NCI-H2107 treated with DMSO at 0.1 percent for 48 hours (cell line): Measurements from ENCODE around the gene HPRT1.

Experiments used
- DNase-seq: peaks from one replicate; lab custom pipeline; 2025; ENCODE audit not compliant: unreplicated experiment; lab: John Stamatoyannopoulos, UW

The HPRT1 gene

DNA sequence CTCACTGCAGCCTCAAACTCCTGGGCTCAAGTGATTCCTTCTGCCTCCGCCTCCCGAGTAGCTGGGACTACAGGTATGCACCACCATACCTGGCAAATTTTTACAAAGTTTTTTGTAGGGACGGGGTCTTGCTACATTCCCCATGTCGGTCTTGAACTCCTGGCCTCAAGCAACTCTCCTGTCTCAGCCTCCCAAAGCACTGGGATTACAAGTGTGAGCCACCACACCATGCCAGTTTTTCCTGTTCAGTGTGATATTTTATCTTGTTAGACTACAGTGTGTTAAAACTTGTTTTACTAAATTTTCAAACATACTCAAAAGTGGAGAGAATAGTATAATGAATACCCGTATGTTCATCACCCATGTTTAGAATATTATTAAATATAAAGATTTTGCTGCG is 12.1 kb downstream of the HPRT1 start:
- no peak for DNase-seq

DNA sequence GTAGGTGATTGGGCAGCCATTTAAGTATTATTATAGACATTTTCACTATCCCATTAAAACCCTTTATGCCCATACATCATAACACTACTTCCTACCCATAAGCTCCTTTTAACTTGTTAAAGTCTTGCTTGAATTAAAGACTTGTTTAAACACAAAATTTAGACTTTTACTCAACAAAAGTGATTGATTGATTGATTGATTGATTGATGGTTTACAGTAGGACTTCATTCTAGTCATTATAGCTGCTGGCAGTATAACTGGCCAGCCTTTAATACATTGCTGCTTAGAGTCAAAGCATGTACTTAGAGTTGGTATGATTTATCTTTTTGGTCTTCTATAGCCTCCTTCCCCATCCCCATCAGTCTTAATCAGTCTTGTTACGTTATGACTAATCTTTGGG is 16.3 kb downstream of the HPRT1 start:
- no peak for DNase-seq

DNA sequence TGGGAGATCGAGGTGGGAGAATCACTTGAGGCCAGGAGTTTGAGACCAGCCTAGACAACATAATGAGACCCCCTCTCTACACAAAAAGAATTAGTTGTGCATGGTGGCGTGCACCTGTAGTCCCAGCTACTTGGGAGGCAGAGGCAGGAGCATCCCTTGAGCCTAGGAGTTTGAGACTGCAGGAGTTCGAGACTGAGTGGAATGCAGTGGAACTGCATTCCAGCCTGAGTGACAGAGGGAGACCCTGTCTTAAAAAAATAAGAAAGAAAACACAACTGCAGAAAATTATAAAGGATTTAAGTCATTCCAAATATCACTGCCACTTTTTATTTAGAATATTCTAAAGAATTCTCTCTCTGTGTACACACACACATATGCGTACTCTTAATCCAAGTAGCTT is 18.4 kb downstream of the HPRT1 start:
- no peak for DNase-seq

DNA sequence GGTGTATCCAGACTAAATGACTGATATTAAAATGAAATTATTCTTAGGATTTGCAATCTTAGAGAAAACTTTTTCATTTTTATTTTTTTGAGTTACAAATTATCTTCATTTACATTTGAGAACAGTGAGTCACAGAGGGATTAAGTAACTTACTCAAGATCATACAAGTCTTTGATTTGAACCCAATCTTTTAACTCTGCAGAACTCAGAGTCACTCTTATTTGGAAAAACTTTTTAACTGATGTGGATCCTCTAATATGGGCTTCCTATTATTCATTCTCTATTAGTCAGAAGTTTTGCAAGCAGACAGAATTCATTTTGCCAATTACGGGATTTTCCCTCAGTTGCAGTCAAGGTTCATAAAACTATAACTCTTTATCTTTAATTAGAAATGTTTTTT is 20.1 kb downstream of the HPRT1 start:
- no peak for DNase-seq

DNA sequence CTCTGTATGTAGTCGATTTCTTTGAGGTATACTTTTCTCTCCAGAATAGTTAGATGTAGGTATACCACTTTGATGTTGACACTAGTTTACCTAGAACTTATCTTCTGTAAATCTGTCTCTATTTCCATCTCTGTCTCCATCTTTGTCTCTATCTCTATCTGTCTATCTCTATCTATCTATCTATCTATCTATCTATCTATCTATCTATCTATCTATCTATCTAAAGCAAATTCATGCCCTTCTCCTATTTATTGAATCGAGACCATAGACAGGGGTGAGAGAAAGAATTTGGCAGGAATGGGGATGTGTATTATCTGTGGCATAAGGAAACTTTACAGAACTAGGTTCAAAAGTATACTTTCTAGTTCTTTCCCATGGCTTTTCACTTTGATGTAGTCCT is 21.4 kb downstream of the HPRT1 start:
- DNase-seq, result no peak

DNA sequence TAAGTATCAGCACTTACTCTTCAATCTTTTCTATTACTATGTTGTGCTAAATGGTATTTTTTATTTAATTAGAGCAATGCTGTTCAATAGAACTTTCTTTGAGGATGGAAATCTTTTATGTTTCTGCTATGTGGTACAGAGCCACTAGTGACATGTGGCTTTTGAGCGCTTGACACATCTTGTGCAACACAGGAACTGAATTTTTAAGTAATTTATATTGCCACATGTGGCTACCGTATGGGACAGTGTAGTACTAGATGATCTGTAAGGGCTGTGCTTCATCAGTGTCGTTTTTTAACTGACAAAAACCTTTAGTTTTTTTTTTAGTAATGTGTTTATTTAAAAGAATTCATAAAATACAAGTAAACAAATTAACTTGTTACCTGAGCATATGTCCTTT is 22.4 kb downstream of the HPRT1 start:
- DNase-seq, result no peak

DNA sequence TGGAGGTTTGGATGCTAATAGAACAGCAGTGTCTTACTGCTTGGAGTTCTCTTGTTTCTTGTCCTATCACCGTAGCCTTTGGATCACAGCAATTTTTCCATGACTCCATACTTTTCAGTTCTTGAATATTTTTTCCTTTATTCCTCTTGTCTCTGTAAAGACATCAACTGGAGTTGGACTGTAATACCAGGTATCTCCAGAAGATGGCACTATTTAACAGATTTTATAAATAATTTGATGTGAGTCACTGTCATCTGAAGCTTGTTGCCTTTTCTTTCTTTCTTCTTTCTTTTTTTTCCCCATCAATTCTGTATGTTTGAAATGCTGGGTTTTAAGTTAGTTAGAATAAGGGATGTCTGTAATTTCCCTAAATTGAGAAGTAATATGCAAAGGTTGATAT is 24.1 kb downstream of the HPRT1 start:
- DNase-seq, result peak; percentile 9

DNA sequence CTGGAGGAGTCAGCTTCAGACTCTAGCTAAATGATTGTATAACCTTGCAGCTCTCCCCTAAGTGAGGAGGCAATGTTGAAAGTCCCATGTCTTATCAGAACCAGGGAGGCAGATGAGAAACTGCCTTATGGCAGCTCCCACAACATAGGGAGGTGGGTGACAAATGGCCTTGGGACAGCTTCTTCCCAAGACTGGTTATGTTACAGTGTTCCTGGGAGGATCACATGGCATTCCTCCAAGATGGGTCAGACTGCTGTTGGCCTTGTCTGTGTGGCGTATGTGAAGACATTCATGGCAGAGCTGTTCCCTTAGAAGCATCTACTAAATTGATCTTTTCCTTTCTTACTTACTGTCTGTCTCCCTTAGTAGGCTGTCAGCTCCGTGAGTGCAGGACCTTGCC is 42.0 kb downstream of the HPRT1 start:
- no peak for DNase-seq

DNA sequence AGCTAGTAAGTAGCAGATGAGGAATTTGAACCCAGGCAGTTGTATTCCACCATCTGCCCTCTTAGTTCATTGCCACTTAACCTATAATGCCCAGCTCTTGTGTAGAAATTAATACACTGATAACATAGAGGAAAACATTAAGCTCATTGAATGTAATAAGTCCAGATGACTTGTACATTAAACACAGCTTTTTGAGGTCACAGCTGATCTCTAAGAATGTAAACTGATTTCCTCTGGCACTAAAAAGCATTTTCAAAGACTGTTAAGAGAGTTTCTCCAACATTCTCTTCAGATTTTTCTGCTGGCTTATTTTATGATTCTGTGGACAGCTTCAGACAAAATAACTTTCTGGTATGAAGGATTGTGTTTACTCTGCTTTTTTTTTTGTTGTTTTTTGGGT is 42.7 kb downstream of the HPRT1 start:
- no peak for DNase-seq

DNA sequence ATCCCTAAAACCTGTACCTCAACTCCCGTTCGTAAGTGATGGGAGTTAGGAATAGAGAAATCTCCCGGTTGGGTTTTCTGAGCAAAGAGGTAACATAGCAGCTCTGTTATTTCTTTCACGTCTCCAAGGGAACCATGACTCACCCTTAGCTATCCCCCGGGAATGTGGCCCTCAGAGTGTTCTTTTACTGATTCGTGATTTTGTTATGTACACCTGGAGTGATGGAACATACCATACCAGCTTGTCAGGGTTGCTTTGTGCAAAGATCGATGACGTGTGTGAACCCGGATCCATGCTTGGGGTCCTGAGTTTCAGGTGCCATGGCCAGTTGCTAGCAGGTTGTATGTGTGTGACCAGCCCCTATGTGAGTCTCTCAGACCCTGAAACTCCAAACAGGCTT is 52.6 kb downstream of the HPRT1 start:
- DNase-seq, result no peak

DNA sequence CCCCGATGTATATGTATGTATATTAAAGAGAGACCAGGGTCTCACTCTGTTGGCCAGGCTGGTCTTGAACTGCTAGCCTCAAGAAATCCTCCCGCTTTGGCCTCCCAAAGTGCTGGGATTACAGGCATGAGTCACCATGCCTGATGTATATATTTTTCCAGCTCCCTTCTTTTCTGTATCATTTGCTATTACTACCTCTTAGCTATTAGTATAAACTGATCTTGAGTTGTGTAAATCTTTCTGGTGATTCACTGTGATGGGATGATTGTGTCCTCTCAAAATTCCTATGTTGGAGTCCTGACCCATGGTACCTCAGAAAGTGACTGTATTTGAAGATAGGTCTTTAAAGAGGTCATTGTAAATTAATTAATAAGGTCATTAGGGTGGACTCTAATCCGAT is 53.1 kb downstream of the HPRT1 start:
- no peak for DNase-seq

DNA sequence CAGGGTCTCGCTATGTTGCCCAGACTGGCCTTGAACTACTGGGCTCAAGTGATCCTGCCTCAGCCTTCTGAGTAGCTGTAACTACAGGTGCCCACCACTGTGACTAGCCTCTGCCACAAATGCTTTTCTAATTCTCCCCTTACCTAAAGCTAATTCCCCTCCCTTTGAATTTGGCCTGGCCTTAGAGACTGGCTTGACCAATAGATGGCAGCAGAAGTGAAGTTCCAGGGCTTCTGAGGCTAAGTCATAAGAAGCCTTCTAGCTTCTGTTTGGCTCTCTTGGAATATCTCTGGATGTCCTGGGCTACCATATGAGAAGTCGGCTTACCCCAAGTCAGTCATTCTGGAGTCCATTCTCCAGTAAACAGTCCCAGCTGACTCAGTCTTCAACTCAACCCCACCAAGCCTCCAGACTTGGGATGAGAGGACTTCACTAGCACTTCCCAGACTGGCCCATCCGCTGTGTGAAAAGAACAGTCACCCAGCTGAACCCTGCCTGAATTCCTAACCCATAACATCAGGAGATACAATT is 61.0 kb downstream of the HPRT1 start:
- peak; percentile 43 for DNase-seq

DNA sequence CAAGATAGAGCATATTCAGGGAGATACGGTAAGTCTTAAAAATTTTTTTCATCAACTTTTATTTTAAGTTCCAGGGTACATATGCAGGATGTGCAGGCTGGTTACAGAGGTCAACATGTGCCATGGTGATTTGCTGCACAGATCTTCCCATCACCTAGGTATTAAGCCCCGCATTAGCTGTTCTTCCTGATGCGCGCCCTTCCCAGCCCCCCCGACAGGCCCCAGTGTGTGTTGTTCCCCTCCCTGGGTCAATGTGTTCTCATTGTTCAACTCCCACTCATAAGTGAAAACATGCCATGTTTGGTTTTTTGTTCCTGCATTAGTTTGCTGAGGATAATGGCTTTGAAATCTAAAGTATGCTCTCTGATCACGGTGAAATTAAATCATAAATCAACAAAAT is 64.2 kb downstream of the HPRT1 start:
- DNase-seq, result no peak

DNA sequence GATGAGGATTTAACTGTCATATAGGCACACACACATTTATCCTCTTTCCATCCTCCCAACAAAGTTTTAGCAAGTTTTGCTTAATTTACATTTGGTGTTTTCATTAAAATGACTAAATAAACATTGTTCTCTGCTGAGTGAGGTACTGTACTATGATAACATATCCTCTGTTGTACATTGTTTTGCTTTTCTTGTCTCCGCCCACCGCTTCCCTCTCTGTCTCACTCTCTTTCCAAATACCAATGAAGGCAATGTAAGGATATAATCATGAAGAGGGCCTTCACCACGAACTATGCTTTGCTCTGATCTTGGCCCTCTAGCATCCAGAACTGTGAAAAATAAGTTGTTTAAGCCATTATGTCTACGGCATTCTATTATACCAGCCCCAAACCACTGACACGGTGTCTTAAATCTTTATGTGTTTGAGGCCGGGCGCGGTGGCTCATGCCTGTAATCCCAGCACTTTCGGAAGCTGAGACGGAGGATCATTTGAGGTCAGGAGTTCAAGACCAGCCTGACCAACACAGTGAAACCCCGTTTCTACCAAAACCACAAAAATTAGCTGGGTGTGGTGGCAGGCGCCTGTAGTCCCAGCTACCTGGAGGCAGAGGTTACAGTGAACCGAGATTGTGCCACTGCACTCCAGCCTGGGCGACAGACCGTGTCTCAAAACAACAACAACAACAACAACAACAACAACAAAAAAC is 65.3 kb downstream of the HPRT1 start:
- no peak for DNase-seq

DNA sequence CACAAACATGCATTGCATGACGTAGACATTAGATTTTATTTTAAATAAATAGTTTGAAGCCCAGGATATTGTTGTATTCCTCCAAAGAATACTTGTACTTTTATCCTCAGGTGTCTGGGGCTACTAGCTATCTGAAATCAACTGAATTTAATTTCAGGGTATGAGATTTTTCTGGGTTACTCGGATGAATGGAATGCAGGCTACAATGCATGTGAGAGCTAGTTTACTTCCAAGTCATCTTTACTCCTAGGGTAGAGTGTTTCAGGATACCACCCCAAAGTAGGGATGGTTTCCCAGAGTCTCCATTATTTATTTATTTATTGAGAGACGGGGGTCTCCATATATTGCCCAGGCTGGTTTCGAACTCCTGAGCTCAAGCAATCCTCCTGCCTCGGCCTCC is 66.4 kb downstream of the HPRT1 start:
- no peak for DNase-seq

DNA sequence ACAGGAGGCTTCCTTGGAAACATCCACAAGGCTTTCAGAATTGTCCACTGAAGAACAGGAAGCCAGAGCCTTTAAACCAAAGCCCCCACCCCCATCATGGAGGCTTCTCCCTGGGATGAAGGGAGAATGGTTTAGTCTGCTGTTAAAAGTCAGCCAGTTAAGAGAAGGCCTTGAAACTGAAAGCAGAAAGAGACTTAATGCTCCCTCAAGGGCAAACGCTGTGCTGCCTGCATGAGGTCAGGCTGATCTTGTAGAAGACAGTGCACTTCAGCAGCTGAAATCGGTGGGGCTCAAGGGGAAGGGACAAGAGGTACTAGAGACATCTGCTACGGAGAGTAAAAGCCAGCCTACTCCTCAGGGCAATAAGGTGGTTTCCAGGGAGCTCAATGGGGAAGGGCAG is 69.0 kb downstream of the HPRT1 start:
- DNase-seq, result no peak

DNA sequence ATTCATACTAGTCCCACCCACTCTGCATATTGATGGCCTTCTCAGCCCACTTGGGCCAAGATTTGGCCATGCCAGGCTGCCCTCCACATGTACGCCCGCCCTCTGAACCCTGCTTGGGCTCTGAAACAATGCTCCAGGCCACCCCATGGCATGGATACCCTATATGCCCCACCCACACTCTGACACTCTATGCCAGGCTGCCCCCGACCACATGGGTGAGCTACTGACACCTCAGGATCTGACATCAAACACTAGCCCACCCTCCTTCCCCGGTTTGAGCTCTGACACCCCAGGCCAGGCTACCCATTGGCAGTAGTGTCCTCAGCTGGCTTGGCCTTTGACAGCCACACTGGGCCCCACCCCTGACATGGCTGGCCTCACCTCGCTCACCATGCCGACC is 69.5 kb downstream of the HPRT1 start:
- no peak for DNase-seq

DNA sequence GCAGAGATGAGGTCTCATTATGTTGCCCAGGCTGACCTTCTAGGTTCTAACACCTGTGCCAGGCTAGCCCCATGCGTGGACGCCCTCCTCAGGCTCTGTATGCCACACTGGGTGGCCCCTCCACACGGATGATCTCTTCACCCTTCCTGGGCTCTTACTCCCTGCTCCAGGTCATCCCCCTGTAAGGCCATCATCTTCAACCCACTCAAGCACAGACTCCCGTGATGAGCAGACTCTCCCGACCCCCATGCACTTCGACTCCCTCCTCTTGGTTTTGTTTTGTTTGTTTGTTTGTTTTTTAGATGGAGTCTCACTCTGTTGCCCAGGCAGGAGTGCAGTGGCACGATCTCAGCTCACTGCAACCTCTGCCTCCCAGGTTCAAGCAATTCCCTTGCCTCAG is 70.9 kb downstream of the HPRT1 start:
- no peak for DNase-seq

DNA sequence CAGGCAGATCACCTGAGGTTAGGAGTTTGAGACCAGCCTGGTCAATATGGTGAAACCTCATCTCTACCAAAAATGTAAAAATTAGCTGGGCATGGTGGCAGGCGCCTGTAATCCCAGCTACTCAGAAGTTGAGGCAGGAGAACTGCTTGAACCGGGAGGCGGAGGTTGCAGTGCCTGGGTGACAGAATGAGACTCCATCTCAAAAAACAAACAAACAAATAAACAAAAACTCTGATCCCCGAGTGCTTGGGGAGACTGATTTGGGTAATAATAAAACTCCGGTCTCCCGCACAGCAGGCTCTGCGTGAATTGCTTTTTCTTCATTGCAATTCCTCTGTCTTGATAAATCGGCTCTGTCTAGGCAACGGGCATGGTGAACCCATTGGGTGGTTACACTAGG is 73.4 kb downstream of the HPRT1 start:
- DNase-seq, result no peak

DNA sequence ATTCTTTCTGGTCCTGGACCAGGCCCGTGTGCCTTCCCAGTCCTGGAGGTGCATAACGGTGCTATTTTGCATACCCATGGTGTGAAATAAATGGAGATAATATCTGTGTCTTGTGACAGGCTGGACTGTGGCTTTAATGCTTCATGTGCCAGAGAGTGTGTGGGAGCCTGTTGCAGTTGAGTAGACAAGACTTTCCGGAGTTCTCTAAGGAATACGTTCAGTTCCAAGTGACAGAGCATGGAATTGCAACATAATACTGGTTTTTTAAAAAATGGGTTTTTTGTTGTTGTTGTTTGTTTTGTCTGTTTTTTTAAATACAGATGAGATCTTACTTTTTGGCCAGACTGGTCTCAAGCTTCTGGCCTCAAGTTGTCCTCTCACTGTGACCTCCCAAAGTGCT is 74.0 kb downstream of the HPRT1 start:
- DNase-seq, result no peak

DNA sequence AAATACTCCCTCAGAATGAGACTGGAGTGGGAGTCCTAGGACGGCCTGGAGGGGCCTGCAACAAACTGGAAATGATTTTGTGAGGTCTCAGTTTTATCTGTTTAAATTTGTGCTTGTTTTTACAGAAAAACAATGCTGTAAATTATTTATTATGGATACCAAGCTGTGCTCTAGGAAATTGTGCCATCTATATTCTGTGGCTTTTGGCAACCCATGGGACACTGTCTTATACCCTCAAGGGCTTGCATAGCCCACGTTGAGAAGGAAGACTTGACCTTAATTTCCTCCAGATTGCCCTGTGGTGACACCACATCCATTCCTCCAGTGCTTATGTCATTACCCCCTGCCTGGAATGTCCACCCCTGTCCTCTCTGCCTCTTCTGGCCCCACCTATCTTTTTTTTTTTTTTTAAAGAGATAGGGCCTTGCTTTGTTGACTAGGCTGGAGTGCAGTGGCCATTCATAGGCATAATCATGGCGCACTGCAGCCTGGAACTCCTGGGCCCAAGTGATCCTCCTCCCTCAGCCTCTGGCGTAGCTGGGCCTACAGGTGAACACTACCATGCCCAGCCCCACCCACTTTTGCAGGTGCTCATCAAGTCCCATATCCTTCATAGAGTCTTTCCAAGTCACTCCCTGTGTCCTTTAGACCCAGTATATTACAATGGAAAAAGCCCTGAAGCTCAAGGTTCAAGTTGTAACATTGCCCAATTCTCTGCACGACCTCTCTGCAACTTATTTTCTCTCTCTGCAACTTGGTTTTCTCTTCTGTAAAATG is 77.4 kb downstream of the HPRT1 start:
- no peak for DNase-seq

DNA sequence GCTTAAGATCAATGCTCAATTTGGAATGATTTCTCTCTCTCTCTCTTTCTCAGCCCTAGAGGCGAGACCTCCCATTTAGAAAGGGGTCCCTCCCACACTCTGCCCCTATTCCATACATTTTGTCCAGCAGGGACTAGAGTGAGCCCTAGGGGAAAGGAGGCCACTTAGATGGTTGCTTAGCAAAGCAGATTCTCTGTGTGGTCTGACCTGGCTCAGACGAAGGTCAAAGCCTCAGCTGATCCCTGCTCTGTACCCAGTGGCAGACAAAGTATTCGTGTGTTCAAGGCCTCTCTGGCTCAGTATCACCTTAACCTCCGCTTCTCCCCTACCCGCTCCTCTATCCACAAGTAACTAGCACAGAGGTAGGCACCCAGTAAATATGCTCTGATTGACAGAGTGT is 78.4 kb downstream of the HPRT1 start:
- no peak for DNase-seq

DNA sequence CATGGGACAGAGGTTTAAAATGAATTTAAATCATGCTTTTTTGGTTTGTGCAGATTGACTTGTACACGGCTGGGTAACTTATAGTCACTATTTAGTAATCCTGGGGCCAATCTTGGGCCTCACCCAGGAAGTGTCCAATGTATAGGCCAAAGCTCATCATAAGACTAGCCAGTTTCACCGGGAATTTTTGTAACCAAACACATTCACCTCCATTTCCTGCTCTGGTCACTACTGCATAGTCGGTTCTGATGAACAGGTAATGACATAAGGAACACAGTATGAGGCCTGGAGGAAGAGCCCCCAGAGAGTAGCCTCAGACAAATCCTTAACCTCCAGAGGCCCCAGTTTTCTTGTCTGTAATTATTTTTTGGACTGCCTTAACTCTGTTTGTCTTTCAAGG is 81.9 kb downstream of the HPRT1 start:
- DNase-seq, result no peak
